H1 (cell line): ENCODE measurements around the gene IFNA7. TPM values are rescaled to one million over a fixed set of nuclear protein-coding genes. Genes with fewer than 3 reads are reported as not detected.

ENCODE experiments used
- BCL11A ChIP-seq, 2 experiments: IDR thresholded peaks; one replicate each; pipeline ENCODE4 v1.6.1; 2011; ENCODE audit warnings: low read depth in 2 of 2, low read length in 2 of 2, mild to moderate bottlenecking in 2 of 2
- EGR1 ChIP-seq: IDR thresholded peaks from 2 replicates; pipeline ENCODE4 v1.6.1; 2011; ENCODE audit warnings: low read depth, low read length, borderline replicate concordance
- GTF2F1 ChIP-seq: IDR thresholded peaks from 2 replicates; pipeline ENCODE4 v1.6.1; 2012; ENCODE audit warnings: low read depth, low read length, improper control_type of control experiment, borderline replicate concordance
- HDAC6 ChIP-seq: IDR thresholded peaks from one replicate; pipeline ENCODE4 v1.7.1; 2012; ENCODE audit warnings: low read depth, mild to moderate bottlenecking, inconsistent platforms, low read length, moderate library complexity
- SAP30 ChIP-seq: fragments of 300-600 bp; sonication (generic); IDR thresholded peaks from 2 replicates; pipeline ENCODE4 v1.7.1; 2012; ENCODE audit warnings: low read length, moderate library complexity, mild to moderate bottlenecking, inconsistent platforms; ENCODE audit not compliant: insufficient read depth, insufficient replicate concordance
- SP2 ChIP-seq: IDR thresholded peaks from 2 replicates; pipeline ENCODE4 v1.6.1; 2012; ENCODE audit warnings: mild to moderate bottlenecking, low read length, inconsistent platforms
- SRF ChIP-seq: IDR thresholded peaks from 2 replicates; pipeline ENCODE4 v1.6.1; 2011; ENCODE audit warnings: mild to moderate bottlenecking, low read depth, low read length, moderate library complexity
- SUZ12 ChIP-seq: fragments of 200-600 bp; sonication (generic); IDR thresholded peaks from 2 replicates; pipeline ENCODE4 v1.6.1; 2012; ENCODE audit warnings: mild to moderate bottlenecking, inconsistent platforms, low read length, moderate library complexity, mixed read lengths
- TCF12 ChIP-seq: IDR thresholded peaks from 2 replicates; pipeline ENCODE4 v1.6.1; 2011; ENCODE audit warnings: low read depth, mild to moderate bottlenecking, low read length
- polyA plus RNA-seq, 7 experiments: library from polyadenylated mRNA; depleted of rRNA in 3 of 7; stranded (reverse) in 5 of 7; unstranded in 2 of 7; fragments of >200 nt in 5 of 7; fragments of 200-250 nt in 2 of 7; gene quantifications; 1 replicate in 5 of 7; 2 replicates in 1 of 7; 4 replicates in 1 of 7; pipeline versions ENCODE4 v1.2.1 to v1.2.3, GENCODE V29; 2011 to 2013; ENCODE audit warnings: missing spikeins in 2 of 7, mixed read lengths in 2 of 7
- total RNA-seq: library from RNA; stranded (reverse); fragmentation: NEBNext Ultra II Directional; extraction: Animal tissue kit (Norgen Biotek cat#: 25700); gene quantifications from 2 replicates; pipeline ENCODE4 v1.2.1, GENCODE V29; 2021
- TF ChIP-seq, protein P1 (sequence below): fragments of 300-600 bp; sonication (generic); IDR thresholded peaks from 2 replicates; pipeline ENCODE4 v1.7.1; 2012; ENCODE audit warnings: low read length, moderate library complexity, mild to moderate bottlenecking, inconsistent platforms; ENCODE audit not compliant: insufficient replicate concordance

Gene IFNA7
- total and polyA plus RNA-seq, 2 of the 8 experiments (the other 6 are each of a cell fraction or from before 2014, with no cell fraction given) = not detected

DNA sequence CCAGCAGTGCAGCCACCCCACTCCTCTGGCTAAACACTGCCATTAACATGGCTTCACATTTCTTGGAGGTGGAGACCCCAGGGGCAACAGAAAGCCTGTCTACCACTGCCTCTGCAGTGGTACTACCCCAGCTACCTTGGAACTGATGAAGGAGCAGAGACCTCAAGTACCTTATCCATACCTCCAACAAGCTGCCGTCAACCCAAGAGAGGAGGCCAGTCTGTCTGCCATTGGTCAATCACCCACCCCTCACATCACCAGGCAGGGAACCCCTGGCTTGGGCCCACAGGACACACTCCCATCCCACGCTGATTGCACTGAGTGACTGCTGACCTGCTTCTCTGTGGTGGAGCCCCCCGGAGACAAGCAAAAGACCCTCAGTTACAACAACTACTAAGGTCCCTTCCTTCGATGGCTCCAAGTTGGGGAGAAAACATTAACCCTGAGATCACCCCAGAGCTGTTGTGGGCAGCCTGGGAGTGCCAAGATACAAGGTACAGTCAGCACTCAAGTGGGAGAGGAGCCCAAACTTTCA lies 32.2 kb upstream of the IFNA7 start (continued):
- TF ChIP-seq, protein P1, sequence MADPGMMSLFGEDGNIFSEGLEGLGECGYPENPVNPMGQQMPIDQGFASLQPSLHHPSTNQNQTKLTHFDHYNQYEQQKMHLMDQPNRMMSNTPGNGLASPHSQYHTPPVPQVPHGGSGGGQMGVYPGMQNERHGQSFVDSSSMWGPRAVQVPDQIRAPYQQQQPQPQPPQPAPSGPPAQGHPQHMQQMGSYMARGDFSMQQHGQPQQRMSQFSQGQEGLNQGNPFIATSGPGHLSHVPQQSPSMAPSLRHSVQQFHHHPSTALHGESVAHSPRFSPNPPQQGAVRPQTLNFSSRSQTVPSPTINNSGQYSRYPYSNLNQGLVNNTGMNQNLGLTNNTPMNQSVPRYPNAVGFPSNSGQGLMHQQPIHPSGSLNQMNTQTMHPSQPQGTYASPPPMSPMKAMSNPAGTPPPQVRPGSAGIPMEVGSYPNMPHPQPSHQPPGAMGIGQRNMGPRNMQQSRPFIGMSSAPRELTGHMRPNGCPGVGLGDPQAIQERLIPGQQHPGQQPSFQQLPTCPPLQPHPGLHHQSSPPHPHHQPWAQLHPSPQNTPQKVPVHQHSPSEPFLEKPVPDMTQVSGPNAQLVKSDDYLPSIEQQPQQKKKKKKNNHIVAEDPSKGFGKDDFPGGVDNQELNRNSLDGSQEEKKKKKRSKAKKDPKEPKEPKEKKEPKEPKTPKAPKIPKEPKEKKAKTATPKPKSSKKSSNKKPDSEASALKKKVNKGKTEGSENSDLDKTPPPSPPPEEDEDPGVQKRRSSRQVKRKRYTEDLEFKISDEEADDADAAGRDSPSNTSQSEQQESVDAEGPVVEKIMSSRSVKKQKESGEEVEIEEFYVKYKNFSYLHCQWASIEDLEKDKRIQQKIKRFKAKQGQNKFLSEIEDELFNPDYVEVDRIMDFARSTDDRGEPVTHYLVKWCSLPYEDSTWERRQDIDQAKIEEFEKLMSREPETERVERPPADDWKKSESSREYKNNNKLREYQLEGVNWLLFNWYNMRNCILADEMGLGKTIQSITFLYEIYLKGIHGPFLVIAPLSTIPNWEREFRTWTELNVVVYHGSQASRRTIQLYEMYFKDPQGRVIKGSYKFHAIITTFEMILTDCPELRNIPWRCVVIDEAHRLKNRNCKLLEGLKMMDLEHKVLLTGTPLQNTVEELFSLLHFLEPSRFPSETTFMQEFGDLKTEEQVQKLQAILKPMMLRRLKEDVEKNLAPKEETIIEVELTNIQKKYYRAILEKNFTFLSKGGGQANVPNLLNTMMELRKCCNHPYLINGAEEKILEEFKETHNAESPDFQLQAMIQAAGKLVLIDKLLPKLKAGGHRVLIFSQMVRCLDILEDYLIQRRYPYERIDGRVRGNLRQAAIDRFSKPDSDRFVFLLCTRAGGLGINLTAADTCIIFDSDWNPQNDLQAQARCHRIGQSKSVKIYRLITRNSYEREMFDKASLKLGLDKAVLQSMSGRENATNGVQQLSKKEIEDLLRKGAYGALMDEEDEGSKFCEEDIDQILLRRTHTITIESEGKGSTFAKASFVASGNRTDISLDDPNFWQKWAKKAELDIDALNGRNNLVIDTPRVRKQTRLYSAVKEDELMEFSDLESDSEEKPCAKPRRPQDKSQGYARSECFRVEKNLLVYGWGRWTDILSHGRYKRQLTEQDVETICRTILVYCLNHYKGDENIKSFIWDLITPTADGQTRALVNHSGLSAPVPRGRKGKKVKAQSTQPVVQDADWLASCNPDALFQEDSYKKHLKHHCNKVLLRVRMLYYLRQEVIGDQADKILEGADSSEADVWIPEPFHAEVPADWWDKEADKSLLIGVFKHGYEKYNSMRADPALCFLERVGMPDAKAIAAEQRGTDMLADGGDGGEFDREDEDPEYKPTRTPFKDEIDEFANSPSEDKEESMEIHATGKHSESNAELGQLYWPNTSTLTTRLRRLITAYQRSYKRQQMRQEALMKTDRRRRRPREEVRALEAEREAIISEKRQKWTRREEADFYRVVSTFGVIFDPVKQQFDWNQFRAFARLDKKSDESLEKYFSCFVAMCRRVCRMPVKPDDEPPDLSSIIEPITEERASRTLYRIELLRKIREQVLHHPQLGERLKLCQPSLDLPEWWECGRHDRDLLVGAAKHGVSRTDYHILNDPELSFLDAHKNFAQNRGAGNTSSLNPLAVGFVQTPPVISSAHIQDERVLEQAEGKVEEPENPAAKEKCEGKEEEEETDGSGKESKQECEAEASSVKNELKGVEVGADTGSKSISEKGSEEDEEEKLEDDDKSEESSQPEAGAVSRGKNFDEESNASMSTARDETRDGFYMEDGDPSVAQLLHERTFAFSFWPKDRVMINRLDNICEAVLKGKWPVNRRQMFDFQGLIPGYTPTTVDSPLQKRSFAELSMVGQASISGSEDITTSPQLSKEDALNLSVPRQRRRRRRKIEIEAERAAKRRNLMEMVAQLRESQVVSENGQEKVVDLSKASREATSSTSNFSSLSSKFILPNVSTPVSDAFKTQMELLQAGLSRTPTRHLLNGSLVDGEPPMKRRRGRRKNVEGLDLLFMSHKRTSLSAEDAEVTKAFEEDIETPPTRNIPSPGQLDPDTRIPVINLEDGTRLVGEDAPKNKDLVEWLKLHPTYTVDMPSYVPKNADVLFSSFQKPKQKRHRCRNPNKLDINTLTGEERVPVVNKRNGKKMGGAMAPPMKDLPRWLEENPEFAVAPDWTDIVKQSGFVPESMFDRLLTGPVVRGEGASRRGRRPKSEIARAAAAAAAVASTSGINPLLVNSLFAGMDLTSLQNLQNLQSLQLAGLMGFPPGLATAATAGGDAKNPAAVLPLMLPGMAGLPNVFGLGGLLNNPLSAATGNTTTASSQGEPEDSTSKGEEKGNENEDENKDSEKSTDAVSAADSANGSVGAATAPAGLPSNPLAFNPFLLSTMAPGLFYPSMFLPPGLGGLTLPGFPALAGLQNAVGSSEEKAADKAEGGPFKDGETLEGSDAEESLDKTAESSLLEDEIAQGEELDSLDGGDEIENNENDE = no peak
- TF ChIP-seq BCL11A (IDR thresholded peaks at IDR 0.05; ENCODE audit: low read depth in 2 of 2, low read length in 2 of 2) = no peak
- no peak for TF ChIP-seq TCF12
- TF ChIP-seq GTF2F1 = no peak
- TF ChIP-seq SUZ12 = no peak
- no peak for TF ChIP-seq HDAC6
- TF ChIP-seq SAP30 = no peak
- no peak for TF ChIP-seq SRF
- TF ChIP-seq EGR1 = no peak
- TF ChIP-seq SP2 = no peak
